Adipose tissue (tissue), 3 donors: ENCODE data around the gene KLHL5. TPM values are rescaled to one million over a fixed set of nuclear protein-coding genes. Genes with fewer than 3 reads are reported as not detected.
"Not testable (repeated sequence)": the region's sequence is repeated elsewhere in the genome, so short reads cannot be mapped to it uniquely, and the experiment has no call there.

Experiments used
- H3K27ac ChIP-seq: one replicate; pipeline ENCODE4 v1.5.1; 2013; ENCODE audit warnings: low read depth, low read length
- WGBS, 3 donors: extraction: QIAGEN DNeasy Blood & Tissue Kit; methylation state at CpG; one replicate each; pipeline ENCODE4 v1.1.7; 2013; 5-methylcytosine and 5-hydroxymethylcytosine counted together
- polyA plus RNA-seq, 3 donors: library from polyadenylated mRNA; stranded (reverse); fragments of 200-250 nt; gene quantifications; one replicate each; pipeline ENCODE4 v1.2.3, GENCODE V29; 2013
- donor health status: healthy with polysubstance abuse.
- donor health status: Bipolar disorder and iron deficiency.
- donor health status: healthy.

The KLHL5 gene
- 10 to 100 TPM in 2 of 3 donors, 1 to 10 TPM in 1; 6.0 to 27.6 (median 23.5) TPM for polyA plus RNA-seq

GRCh38 chr4:39062094-39062769 is at the start of gene KLHL5:
Gene KLHL5 (plus strand): TSS chr4:39062232. CDS start chr4:39062653, 421 bp downstream.
- H3K27ac ChIP-seq: no peak within 1 kb of the TSS
- 52 to 63% (median 59%) methylated on average over 7 of the region's 7 CpGs for WGBS, 3 donors

- H3K27ac ChIP-seq: no peak overlapping the region
- 82 to 87% (median 83%) methylated on average over 2 of the region's 2 CpGs for WGBS, 3 donors
These were observed 48.0 kb upstream of the KLHL5 start for GRCh38 chr4:39014028-39014427.

GRCh38 chr4:39020130-39020529 is 41.9 kb upstream of the KLHL5 start:
- WGBS, 3 donors: 68 to 74% (median 73%) methylated on average over 4 of the region's 4 CpGs
- H3K27ac ChIP-seq: no peak overlapping the region

- 86 to 94% (median 90%) methylated on average over 3 of the region's 3 CpGs for WGBS, 3 donors
These were observed 40.4 kb upstream of the KLHL5 start for GRCh38 chr4:39021631-39022030.

GRCh38 chr4:39022241-39022640 is 39.8 kb upstream of the KLHL5 start:
- no peak overlapping the region for H3K27ac ChIP-seq
- 67 to 83% (median 83%) methylated on average over 2 of the region's 2 CpGs for WGBS, 3 donors

More at GRCh38 chr4:39021631-39022030, 40.4 kb upstream of the KLHL5 start:
- no peak overlapping the region for H3K27ac ChIP-seq

GRCh38 chr4:39023059-39023458 is 39.0 kb upstream of the KLHL5 start:
- H3K27ac ChIP-seq: no peak overlapping the region
- 92 to 100% (median 95%) methylated on average over 1 of the region's 1 CpG for WGBS, 3 donors

- WGBS, 3 donors: 97 to 98% (median 98%) methylated on average over 3 of the region's 3 CpGs
- no peak overlapping the region for H3K27ac ChIP-seq
These were observed 37.6 kb upstream of the KLHL5 start for GRCh38 chr4:39024311-39024865.

GRCh38 chr4:39025552-39026085 is 36.4 kb upstream of the KLHL5 start:
- no peak overlapping the region for H3K27ac ChIP-seq
- WGBS, 3 donors: 42 to 78% (median 59%) methylated on average over 4 of the region's 4 CpGs

GRCh38 chr4:39026096-39026495 is 35.9 kb upstream of the KLHL5 start:
- no peak overlapping the region for H3K27ac ChIP-seq

- no peak overlapping the region for H3K27ac ChIP-seq
These were observed 32.0 kb upstream of the KLHL5 start for GRCh38 chr4:39029752-39030694.

GRCh38 chr4:39030725-39031124 is 31.3 kb upstream of the KLHL5 start:
- no peak overlapping the region for H3K27ac ChIP-seq
- WGBS, 3 donors: 64 to 80% (median 74%) methylated on average over 3 of the region's 3 CpGs

GRCh38 chr4:39031590-39032020 is 30.4 kb upstream of the KLHL5 start:
- not testable (repeated sequence) for H3K27ac ChIP-seq
- WGBS, 3 donors: 74 to 85% (median 74%) methylated on average over 6 of the region's 6 CpGs

- 58 to 67% (median 62%) methylated on average over 5 of the region's 5 CpGs for WGBS, 3 donors
- no peak within 1 kb of the TSS for H3K27ac ChIP-seq
These were observed 29.6 kb upstream of the KLHL5 start, which contains the start of gene TMEM156 for GRCh38 chr4:39032218-39033085. Gene TMEM156 (minus strand): TSS chr4:39032409. CDS start chr4:39032313, 96 bp downstream.

GRCh38 chr4:39036172-39036571 is 25.9 kb upstream of the KLHL5 start:
- H3K27ac ChIP-seq: no peak overlapping the region

GRCh38 chr4:39037491-39037825 is 24.6 kb upstream of the KLHL5 start:
- 86 to 94% (median 86%) methylated on average over 4 of the region's 4 CpGs for WGBS, 3 donors
- no peak overlapping the region for H3K27ac ChIP-seq

More at GRCh38 chr4:39036172-39036571, 25.9 kb upstream of the KLHL5 start:
- WGBS, 3 donors: 67 to 94% (median 93%) methylated on average over 7 of the region's 7 CpGs

GRCh38 chr4:39037941-39038340 is 24.1 kb upstream of the KLHL5 start:
- H3K27ac ChIP-seq: no peak overlapping the region
- 65 to 80% (median 77%) methylated on average over 3 of the region's 3 CpGs for WGBS, 3 donors

GRCh38 chr4:39039108-39039507 is 22.9 kb upstream of the KLHL5 start:
- H3K27ac ChIP-seq: no peak overlapping the region
- 85 to 95% (median 94%) methylated on average over 3 of the region's 3 CpGs for WGBS, 3 donors

GRCh38 chr4:39042366-39042765 is 19.7 kb upstream of the KLHL5 start:
- H3K27ac ChIP-seq: no peak overlapping the region
- 58 to 98% (median 90%) methylated on average over 1 of the region's 1 CpG for WGBS, 3 donors
